Measurements from ENCODE around the gene TRIM29.

The TRIM29 gene

GRCh38 chr11:120133216-120134105 lies 4.5 kb downstream of the TRIM29 start:
- no peak for TF ChIP-seq CTCF (IDR thresholded peaks at IDR 0.05; ENCODE audit: control insufficient read depth, insufficient read depth, low read depth, low read length, missing control alignments)
- no peak overlapping the region for H3K4me3 ChIP-seq (ENCODE audit: control insufficient read depth, low read depth, low read length)
- DNase-seq (ENCODE audit: low read depth): no peak

GRCh38 chr11:120132645-120133185 lies 5.2 kb downstream of the TRIM29 start:
- no peak for TF ChIP-seq CTCF (IDR thresholded peaks at IDR 0.05; ENCODE audit: control insufficient read depth, insufficient read depth, low read depth, low read length, missing control alignments)
- no peak overlapping the region for H3K4me3 ChIP-seq (ENCODE audit: control insufficient read depth, low read depth, low read length)
- no peak for DNase-seq (ENCODE audit: low read depth)

- no peak overlapping the region for H3K4me3 ChIP-seq (ENCODE audit: control insufficient read depth, low read depth, low read length)
- no peak for DNase-seq (ENCODE audit: low read depth)
- no peak for TF ChIP-seq CTCF (IDR thresholded peaks at IDR 0.05; ENCODE audit: control insufficient read depth, insufficient read depth, low read depth, low read length, missing control alignments)
These were observed 5.8 kb downstream of the TRIM29 start for GRCh38 chr11:120131941-120132644.

- no peak overlapping the region for H3K4me3 ChIP-seq (ENCODE audit: control insufficient read depth, low read depth, low read length)
- DNase-seq (ENCODE audit: low read depth): no peak
- TF ChIP-seq CTCF (IDR thresholded peaks at IDR 0.05; ENCODE audit: control insufficient read depth, insufficient read depth, low read depth, low read length, missing control alignments): no peak
These were observed 6.7 kb downstream of the TRIM29 start for GRCh38 chr11:120130991-120131760.

- no peak overlapping the region for H3K4me3 ChIP-seq (ENCODE audit: control insufficient read depth, low read depth, low read length)
- DNase-seq (ENCODE audit: low read depth): no peak
- TF ChIP-seq CTCF (IDR thresholded peaks at IDR 0.05; ENCODE audit: control insufficient read depth, insufficient read depth, low read depth, low read length, missing control alignments): no peak
These were observed 7.5 kb downstream of the TRIM29 start for GRCh38 chr11:120130176-120130980.
